CMK (cell line): ENCODE measurements around the gene INPP4B.

Source experiments
- DNase-seq: peaks from one replicate; pipeline ENCODE4 v3.0.0-alpha.2; 2010; ENCODE audit warnings: low read depth

INPP4B gene

DNA sequence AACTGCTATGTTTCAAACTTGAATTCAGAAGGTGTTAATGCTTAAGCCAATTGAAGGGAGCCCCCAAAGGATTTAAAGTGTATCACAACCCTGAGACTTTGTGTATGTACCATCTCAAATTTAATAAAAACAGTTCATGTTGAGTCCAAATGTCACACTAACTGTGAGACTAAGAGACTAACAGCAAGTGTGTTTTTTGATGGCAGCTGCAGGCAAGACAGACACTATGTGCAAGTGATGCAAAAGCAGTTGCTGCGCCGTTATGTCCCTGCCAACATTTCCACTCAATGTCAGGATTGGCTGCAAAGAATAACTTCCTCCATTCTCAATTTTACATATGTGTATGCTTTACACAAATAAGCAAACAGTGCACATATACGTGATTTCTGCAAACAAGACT, 615.1 kb downstream of the INPP4B start:
- no peak for DNase-seq

DNA sequence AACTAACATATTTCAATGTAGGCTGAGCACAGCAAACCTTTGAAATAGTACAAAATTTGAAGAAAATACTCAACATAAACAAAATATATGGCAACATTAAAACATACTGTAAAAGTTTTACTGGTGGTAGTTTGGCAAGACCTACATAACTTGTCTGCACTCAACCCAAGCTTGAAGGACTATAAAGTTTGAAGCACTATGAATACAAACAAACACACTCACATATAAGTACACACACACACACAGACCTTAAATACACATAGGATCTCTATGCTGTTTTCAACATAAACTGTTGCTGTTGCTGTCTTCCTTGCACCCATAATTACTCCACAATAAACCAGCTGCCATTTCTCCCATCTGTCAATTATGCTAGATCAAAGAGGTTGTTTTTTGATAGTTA, 620.1 kb downstream of the INPP4B start:
- no peak for DNase-seq

DNA sequence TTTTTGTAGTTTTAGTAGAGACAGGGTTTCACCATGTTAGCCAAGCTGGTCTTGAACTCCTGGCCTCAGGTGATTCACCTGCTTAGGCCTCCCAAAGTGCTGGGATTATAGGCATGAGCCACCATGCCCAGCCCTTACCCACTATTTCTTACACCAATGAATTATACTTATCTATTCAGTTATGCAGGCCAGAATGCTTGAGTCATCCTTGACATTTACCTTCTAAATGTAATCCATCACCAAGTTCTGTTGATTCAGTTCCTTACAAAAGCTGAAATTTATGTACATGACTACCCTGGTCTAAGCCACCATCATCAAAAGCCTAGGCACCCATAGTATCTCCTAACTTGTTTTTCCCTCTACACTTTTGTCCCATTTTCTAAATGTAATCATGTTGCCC, 624.0 kb downstream of the INPP4B start:
- no peak for DNase-seq

DNA sequence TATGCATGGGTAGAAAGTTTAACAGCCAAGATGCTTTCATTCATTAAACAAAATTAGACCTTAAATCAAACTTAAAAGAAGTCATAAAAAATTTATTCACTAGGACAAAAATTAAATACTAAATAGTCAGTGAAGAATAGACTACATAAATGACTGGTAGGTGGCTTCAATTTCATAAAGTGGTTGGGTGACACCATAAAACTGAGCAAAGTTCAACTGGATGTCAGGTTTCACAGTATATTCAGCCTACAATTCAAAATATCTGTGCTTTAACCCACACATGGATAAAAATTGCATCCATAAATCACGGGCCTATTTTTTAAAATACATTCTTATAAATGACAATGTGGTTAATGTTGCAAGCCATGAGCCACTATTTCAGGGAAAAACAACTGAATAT, 627.4 kb downstream of the INPP4B start:
- no peak for DNase-seq

DNA sequence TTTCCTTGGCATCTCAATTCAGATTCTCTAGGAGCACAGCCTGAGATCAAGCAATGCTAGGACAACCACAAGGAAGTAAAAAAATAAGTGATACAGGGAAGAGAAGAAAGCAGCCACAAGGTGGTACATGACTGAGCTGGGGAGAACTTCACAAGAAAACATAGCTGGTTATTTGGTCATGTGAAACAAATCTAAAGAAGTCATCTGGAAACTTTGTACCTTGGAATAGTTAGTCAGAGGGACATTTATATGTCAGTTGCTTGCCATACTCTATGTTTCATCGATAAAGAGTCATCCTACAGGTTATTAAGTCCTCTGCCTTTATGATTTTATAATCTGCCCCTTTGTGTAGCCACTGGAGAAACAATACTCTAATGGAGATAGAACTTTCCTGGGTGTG, 634.7 kb downstream of the INPP4B start:
- DNase-seq: no peak

DNA sequence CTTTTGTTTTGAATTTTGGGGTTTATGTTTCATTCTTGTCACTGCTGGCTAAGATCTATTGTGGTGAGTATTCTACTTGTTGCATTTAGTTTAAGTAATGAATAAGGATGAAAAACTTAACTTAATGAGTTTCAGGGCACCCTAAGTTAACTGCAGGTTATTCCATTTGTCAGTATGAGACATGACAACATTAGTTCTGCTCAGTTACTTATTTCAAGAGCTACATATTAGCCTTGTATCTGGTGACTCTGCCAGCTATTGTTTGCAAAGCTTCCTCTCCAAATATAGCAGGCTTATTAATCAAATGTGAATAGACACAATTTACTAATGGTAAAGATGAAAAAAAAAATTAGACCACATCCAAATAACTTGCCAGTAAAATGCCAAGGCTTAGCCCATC, 642.6 kb downstream of the INPP4B start:
- DNase-seq: no peak

DNA sequence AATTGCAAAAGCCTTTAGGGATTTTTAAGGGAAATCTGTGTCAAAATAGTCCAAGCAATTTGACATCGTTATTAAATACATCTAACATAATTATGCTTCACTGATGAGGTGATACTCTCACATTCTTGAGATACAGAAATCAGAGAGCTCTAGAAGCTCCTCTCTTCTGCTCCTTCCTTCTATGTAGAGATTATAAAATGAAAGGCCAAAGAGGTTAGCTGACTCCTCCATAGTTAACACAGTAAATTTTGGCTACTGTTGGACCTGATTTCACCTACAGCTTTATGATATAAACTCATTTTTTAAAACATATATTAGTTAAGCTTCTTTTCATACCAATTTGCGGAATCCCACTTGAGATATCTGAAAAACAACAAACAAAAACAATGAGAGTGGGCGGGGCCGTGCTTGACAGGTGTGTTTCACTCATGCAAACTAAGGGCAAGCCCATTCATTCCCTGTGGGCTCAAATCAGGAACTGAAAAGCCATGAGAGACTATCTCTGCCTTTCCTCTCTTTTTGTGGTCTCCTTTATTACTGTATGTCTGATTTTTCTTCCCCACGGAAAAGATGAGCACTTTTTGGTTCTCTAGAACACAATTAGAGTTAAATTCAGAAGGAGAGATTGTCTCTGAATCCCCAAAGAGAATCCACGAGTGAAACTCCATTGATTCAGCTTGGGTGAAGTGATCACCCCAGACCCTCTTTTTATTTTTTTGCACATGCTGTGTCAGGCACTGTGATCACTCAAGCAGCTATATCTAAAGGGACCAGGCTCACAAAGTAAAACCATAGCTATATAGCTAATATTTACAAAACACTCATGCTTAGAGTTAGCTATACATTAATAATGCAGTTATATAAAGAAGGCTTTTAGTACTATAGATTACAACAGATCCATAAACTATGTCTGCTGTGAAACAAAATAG, 643.4 kb downstream of the INPP4B start:
- no peak for DNase-seq

DNA sequence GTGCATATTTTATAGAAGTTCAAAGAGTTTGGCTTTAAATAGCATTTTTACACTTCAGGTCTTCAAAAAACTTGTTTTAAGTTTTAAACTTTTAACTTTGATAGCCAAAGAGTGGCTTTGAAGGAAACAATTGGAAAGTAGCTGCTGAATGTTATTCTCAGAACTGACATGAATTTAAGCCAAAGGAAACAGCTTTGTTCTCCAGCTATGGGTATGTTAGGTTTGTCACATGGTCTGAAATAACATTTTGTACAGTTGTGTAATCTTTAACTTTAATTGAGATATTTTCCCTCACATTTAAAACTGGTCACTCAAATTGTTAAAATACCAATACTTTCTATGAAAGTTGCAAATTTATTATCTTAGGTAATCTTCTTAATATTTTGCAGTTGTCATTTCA, 645.1 kb downstream of the INPP4B start:
- DNase-seq: no peak

DNA sequence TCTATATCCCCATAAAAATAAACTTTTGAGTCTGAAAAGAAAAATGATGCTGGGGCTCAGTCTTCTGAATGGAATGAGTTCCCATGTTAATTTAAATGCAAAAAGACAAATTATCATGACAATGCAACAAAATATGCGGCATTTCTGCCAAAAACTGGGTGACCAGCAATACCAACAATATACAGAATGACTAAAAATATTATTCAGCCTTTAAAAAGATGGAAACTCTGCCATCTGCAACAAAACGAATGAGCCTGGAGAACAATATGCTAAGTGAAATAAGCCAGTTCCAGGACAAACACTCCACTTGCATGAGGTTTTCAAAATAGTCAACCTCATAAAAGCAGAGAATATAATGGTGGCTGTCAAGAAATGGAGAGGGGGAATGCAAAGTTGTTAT, 651.2 kb downstream of the INPP4B start:
- DNase-seq: no peak

DNA sequence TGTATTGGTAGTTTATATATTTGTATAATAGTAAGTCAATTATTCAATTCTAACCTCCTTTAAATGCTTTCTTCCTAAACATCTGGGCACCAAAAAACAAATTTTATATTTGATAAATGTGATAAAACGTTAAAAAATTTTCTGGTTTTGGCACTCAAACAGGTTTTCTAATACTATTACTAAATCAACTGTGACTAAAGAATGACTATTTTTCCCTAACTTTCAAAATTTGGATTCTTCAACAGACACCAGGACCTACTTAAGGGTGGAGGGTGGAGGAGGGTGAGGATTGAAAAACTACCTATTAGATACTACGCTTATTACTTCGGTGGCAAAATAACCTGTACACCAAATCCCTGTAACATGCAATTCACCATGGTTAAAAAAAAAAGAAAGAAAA, 654.2 kb downstream of the INPP4B start:
- no peak for DNase-seq

DNA sequence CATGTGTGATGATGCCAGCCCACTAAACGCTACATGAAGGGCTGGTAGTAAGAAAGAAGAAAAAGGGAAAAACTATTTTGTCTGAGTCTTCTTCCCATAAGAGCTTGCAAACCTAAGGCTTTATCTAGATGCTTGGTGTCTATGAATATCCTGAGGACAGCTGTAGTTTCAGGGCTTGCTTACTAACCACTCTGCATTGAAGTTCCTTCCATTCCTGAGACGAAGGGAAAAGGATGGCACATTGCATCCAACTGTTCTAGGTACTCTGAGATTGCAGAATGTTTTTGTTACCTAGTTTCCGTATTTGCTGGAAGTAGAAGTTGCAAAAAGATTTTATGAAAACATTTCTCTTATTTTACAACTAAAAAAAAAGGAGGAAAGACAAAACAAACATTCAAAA, 665.1 kb downstream of the INPP4B start:
- no peak for DNase-seq

DNA sequence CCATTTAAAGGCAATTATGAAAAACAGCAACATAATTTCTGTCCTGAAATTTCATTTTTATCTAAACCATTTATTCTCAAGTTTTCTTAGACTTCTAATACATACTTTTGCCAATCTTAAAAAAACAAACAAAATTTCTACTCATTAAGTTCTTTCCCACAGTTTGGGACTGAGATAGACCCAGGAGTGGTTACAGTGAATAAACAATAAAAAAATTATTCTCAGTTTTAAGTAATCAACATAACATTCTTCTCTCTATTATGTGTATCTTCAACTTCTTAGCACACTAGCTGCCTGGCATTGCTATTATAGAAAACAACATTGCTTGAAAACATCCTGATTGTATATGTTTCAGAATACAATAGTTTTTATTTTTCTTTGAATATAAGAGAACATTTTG, 676.9 kb downstream of the INPP4B start:
- DNase-seq: no peak

DNA sequence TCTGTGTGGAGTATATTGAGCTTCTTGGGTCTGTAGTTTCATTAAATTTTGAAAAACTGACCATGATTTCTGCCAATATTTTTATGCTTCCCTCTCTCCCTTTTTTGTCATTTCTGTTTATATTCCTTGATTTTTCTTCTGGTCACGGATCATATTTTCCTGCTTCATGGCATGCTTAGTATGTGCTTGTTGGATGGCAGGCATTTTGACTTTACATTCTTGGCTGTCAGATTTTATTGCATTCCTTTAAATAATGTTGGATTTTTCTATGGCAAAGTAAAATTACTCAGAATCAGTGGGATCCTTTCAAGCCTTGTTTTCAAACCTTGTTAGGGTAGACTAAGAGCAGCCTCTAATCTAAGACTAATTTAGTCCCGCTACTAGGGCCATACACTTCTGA, 677.9 kb downstream of the INPP4B start:
- no peak for DNase-seq

DNA sequence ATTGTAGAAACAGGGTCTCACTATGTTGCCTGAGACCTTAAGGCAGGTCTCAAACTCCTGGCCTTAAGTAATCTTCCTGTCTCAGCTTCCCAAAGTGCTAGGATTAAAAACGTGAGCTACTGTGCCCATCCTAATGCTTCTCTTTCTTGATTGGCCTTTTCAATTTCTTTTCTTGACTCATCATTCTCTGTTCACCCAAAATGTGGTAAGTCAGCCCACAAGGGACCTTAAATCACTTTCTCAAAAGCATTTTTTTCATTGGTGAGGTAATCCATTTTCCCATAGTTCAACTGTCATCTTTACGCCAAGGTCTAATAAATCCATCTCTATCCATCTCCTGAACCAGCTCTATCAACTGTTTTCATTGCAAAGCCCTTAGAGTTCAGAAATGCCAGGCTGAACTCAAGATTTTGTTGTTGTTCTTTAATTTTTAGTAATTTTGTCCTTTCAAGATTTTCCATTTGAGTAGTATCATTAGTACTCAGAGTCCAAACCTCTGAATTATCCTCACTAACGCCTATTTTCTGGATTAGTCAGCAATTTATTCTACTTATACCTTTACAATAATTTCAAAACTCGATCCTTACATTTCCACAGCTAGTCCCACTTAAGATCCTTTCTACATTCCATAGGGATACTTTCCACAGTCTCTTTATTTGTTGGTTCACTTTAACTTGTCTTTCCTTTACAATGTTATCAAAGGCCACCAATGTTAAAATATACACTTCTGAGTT, 681.2 kb downstream of the INPP4B start:
- DNase-seq: no peak

DNA sequence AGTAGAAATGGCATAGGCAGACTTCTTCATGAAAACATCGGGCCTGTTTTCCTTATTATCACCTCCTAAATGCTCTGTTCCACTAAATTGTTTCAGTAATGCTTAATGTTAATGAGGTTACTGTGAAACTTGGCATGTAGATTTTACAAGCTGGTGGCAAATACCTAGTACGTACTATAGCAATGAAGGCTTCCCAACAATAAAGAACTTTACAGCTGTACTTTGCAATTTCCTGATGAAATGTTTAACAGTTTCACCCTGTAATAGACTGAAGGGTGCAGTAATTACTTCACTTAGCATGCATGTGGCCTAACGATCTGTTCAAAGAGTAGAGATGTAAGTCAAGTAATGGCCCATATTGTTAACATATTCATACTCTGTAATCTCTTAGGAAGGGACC, 685.0 kb downstream of the INPP4B start:
- no peak for DNase-seq

DNA sequence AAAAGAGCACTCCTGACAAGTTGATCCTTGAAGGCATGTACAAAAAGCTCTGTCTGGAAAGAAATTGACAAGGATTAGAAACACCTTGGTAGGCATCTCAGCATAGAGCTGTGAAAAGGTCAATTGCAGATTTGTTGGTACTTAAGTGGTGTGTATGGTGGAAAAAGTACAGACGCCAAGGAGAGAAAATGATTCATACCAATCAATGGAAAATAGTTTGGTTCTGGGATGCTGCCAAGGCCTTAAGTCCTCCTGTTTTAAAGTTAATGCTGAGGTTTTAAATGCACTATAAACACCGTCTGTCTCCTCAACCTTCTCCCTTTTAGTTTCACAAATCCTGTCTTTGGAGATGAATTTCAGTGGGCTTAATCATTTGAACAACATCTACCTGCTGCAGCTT, 685.6 kb downstream of the INPP4B start:
- DNase-seq: no peak

DNA sequence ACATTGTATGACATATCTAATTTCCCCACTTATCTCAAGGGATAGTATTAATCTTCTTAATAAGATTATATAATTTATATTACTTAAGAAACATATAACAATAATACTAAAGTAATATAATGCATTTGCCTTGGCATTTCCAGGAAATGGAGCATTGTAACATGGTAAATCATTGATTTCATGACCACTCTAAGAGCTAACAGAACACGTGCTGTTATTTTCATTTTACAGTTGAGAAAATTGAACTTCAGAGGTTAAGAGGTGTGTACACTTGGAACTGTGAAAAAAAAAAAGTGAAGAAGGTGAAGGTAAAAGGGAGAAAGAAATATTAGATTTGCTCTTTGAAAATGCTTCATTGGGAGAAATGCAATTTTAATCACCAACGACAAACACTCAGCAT, 687.1 kb downstream of the INPP4B start:
- no peak for DNase-seq

DNA sequence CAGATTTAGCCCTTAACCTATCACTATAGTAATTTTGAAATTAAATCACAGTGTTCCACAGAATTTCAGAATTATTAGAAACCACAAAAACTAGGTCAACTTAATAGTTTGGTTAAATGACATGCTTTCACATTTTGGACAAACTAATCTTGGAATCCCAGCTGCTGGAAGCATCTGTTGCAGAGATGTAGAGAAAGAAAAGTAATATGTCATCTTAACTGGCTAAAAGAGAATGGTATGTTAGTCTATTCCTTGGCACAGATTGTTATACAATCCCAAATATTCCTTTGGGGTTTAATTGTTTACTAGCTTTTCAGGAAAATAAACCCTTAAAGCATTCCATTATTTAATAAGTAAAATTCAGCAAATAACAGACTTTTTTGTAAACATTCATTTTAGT, 689.8 kb downstream of the INPP4B start:
- no peak for DNase-seq

DNA sequence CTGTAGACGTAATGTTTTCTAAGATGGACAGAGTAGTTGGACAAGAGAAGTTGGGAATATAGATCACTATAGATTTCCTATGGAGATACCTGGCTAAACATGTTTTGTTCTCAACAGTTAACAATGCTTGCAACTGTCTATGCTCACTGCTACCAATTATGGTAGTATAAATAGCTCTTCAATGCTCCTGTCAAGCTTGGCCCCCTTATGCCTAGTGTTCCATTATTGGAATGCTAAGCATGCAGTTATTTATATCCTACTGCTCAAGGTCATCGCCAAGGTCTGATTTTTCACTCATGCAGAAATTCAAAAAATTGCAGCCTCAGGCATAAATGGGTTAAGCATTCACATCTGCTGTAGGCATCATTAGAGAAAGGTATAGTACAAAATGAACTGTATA, 690.8 kb downstream of the INPP4B start:
- no peak for DNase-seq

DNA sequence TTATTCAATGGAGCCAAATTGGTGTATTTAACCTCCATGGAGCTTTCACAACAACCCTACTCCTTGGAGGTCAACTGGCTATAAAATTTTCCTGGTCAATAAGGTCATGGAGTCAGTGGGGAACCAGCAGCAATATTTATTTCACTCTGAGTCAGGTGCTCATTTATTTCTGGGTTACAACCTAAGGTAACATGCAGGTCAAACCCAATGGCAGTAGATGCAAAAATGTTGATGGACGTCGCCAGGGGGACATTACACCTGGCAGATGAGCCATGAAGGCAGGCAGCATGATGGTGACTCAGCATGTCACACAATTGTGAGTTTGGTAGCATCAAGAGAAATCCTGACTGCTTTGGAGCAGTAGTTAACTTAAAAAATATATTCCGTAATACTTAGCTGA, 695.6 kb downstream of the INPP4B start:
- no peak for DNase-seq

DNA sequence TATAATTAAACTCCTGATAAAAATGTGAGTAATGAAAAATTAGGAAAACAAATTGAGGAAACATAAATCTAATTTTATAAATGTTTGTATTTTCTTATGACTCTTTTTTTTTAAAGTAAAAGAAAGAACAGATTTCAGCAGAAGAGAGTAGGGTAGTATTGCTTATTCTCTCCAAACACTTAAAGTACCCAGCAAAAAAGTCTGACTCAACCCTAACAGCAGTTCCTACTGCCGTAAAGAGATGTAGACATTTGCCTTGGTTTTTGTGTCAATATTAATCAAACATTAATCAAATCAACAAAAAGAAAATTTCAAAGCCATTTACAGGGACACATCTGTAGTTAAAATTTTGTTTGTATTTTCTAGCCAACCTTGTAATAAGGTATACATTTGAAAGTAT, 701.3 kb downstream of the INPP4B start:
- no peak for DNase-seq

DNA sequence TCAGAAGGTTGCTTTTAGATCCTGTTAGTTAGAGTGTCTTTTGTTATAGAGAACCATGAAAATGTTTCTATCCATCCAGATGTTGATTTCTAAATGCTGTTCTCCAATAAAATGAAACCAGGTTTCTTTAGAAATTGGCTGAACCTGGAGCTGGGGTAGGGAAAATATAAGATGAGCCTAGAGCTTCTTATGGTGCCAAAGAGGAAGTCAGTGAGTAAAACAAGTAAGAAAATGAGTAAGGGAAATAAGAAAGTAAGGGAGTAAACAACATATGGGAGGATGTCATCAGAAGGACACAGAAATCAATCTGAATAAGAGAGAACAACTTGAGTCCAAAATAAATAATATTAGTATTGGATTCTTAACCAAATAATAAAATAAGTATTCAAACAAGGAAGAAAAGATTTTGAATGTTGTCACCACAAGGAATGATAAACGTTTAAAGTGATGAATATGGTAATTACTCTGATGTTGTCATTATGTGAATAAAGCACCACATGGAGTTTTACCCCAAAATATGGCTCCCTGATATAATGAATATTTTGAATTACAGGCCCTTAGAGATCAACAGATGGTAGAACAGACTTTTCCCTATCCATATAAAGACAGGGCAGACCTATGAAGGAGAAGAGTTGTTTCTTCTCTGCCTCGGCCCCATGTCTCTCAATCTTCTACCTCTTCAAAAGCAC, 703.6 kb downstream of the INPP4B start:
- no peak for DNase-seq

DNA sequence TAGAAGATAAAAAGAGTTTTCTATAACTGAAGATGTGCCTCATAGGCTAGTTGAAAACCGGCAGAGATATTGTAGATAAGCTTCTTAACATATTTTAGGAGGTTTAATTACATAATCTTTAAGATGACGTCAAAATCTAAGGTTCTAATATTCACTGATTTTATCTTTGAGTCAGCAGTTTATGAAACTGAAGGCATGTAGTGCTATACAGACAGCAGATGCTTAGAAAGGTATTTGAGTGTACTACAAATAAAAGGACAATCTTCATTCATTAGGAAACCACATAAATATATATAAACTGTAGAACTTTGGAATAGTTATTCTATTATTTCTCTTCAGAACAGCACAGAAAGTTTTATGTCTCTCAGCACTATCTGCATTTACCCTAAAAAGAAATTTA, 704.9 kb downstream of the INPP4B start:
- DNase-seq: no peak
